ENCODE measurements around the gene RANBP17.
"Not testable (repeated sequence)": the region's sequence is repeated elsewhere in the genome, so short reads cannot be mapped to it uniquely, and the experiment has no call there.

The RANBP17 gene

DNA sequence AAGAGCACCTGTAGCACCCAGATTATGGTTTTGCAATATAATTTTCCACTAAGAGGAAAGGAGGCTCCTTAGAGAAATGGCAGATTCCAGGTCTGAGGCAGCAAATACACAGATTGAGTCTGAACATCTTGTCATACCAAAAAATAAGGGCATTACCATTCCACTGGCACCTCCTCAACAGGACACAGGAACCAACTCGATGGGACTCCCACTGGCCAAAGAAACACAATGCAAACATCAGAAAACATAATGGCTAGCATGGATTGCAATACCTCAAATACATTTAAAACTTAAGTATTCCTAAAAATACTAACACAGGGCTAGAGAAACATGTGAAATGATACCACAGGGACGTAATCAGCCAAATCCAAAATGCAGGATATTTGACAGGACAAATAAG is 12.4 kb upstream of the RANBP17 start:
- TF ChIP-seq ZNF274 (IDR thresholded peaks at IDR 0.05; ENCODE audit: low read depth, low read length): no peak
- H3K4me3 ChIP-seq (ENCODE audit: low read length): no peak overlapping the region

DNA sequence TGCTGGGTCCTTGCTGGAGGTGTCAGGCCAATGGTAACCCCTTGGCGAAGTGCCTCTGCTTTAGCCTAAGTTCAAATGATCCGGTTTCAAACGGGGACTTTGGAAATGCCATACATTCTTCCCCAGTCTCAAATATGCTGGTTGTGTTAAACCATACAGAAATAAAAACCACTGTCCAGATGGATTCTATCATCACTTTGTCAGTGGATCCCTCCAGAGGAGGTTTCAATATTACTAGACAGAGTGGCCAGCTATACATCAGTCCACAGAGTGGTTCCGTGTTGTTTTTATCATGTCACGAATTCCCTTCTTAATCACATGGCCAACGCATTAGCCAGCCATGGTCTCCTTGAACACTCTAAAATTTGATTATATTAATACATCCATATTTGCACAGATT is 7.3 kb upstream of the RANBP17 start:
- no peak for TF ChIP-seq ZNF274 (IDR thresholded peaks at IDR 0.05; ENCODE audit: low read depth, low read length)
- no peak overlapping the region for H3K4me3 ChIP-seq (ENCODE audit: low read length)

DNA sequence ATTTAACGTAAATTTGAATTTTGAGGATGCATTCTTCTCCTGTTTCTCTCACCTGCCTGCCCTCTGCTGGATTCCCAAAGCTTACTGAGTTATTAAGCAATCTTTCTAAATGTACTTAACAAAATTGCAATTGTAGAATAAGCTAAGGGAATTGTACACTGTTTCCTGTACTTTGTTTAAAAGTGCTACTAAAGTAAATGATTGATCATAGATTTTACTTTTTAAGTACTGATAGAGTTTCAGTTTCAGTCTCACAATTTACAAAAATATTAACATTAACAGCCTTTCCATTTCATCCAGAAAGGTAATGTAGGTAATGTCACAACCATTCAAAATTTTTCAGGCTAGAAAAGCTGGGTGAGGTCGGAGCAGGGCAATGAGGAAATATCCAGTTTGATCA is 4.8 kb upstream of the RANBP17 start:
- H3K4me3 ChIP-seq (ENCODE audit: low read length): no peak overlapping the region
- no peak for TF ChIP-seq ZNF274 (IDR thresholded peaks at IDR 0.05; ENCODE audit: low read depth, low read length)

DNA sequence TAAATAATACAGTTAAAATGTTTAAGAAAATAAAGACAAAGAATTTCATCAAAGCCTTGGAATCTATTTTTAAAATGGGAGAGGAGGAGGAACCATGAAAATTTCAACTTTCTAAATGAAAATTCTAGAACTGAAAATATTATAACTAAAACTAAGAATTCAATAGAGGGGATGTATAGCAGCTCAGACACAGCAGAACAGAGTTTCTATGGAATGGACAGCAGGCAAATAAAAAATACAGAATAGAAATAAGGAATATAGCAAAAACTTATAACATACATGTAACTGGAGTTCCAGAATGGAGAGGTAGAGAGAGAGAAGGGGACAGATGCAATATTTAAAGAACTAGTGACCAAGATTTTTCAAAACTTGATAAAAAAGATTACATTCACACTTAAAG is 1.4 kb upstream of the RANBP17 start:
- no peak overlapping the region for H3K4me3 ChIP-seq (ENCODE audit: low read length)
- TF ChIP-seq ZNF274 (IDR thresholded peaks at IDR 0.05; ENCODE audit: low read depth, low read length): no peak

DNA sequence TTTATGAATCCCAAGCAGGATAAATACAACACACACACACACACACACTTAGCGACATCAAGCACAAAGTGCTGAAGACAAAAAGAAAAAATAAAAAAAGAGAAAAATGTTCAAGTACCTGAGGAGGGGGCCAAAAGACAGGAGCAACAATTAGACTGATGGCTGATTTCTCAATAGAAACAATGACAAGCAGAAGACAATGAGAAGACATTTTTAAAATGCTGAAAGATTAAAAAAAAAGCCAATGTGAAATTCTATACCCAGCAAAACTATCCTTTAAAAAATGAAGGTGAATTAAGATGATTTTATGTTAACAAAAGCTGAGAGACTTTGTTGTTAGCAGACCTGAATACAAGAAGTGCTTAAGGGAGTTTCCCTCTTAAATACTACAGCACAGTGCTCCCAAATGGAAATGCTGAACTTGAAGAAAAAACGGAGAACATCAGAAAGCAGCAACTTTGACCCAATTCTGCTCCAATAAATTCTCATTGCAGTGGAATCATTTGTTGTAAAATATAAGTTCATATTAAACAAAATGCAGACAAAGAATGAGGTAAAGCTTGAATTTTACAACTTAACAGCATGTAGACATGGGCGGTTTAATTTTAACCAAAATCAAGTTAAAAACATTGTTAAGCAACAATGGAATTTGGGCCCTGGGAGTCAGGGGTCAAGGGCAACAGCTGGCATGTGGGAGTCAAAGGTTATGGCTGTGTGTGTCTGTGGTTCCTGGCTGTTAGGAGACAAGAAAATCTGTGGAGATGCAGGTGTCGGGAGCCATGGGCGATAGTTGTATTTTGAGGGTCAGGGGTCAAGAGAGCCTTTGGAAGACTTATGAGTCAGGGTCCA is 776 bp upstream of the RANBP17 start:
- no peak overlapping the region for H3K4me3 ChIP-seq (ENCODE audit: low read length)
- TF ChIP-seq ZNF274 (IDR thresholded peaks at IDR 0.05; ENCODE audit: low read depth, low read length): no peak

DNA sequence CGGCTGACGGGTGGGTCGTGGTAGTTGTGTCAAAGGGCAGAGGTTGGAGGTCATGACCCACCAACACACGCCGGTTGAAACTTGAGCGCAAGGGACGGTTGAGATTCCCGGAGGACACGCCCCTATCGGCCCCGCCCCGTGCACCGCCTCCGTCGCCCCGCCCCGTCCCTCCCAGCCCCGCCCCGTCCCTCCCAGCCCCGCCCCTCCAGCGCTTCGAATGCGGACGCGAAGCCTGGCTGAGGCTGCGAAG is 226 bp upstream of the RANBP17 start:
- no peak for TF ChIP-seq ZNF274 (IDR thresholded peaks at IDR 0.05; ENCODE audit: low read depth, low read length)
- H3K4me3 ChIP-seq (ENCODE audit: low read length): no peak overlapping the region; the same call in 1 of the 2 replicates

DNA sequence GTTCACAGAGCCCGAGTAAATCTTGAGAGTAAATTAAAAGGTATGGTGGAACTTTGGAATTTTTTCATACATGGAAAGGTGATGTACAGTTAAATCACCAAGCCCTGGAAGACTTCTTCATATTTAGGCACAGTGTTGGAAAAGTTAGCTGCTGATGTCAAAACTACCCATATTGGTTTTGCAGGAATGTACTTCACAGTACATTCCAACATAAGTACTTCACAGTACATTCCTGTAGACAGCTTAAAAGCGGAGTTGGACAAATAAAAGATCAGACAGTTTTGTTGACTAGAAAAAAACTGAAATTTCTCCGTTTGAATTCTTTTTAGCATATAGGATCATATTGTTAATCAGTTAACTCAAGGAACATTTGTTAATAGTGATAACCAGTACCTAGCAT is 1.8 kb downstream of the RANBP17 start:
- H3K4me3 ChIP-seq (ENCODE audit: low read length): no peak overlapping the region
- no peak for TF ChIP-seq ZNF274 (IDR thresholded peaks at IDR 0.05; ENCODE audit: low read depth, low read length)

DNA sequence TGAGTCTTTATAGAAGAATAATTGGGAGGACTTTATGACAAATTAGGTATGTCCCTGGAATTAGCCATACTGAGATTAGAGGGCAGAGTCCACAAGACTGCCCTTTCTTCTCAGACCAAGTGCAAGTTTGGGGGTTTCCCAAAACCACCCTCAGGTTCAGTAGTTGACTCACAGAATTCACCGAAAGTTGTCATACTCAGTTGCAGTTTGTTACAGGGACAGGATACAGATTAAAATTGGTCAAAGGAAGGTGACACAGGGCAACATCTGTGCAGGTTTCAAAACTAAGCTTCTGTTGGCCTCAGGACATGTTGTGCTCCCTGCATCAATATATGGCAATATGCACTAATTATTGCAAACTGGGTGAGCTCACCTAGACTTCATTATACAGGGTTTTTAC is 3.8 kb downstream of the RANBP17 start:
- no peak for TF ChIP-seq ZNF274 (IDR thresholded peaks at IDR 0.05; ENCODE audit: low read depth, low read length)
- H3K4me3 ChIP-seq (ENCODE audit: low read length): no peak overlapping the region

DNA sequence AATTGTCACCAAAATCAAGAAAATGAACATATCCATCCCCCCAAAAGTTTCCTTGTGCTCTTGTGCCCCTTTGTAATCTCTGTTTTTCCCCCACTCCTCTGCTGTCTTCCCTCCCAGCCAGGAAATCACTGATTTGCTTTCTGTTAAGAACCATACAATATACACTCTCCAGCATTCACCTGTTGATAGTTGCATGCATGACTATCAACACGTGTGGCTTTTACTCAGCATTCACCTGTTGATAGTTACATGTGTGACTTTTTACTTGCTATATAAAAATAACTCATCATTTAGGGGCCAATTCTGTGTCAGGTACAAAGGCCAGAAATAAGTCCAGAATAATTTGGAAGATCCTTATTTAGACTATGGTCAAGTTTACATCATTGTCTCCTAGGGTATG is 6.0 kb downstream of the RANBP17 start:
- no peak for TF ChIP-seq ZNF274 (IDR thresholded peaks at IDR 0.05; ENCODE audit: low read depth, low read length)
- H3K4me3 ChIP-seq (ENCODE audit: low read length): no peak overlapping the region

DNA sequence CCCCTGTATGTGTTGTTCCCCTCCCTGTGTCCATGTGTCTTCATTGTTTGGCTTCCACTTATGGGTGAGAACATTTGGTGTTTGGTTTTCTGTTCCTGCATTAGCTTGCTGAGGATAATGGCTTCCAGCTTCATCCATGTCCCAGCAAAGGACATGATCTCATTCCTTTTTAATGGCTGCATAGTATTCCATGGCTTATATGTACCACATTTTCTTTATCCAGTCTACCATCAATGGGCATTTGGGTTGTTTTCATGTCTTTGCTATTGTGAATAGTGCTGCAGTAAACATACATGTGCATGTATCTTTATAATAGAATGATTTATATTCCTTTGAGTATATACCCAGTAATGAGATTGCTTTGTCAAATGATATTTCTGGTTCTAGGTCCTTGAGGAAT is 8.6 kb downstream of the RANBP17 start:
- H3K4me3 ChIP-seq (ENCODE audit: low read length): not testable (repeated sequence)

DNA sequence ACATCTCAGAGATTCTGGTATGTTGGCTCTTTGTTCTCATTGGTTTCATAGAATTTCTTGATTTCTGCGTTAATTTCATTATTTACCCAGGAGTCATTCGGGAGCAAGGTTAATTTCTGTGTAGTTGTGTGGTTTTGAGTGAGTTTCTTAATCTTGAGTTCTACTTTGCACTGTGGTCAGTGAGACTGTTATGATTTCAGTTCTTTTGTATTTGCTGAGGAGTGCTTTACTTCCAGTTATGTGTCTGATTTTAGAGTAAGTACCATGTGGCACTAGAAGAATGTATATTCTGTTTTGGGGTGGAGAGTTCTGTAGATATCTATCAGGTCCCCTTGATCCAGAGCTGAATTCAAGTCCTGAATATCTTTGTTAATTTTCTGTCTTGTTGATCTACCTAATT is 12.2 kb downstream of the RANBP17 start:
- H3K4me3 ChIP-seq (ENCODE audit: low read length): no peak overlapping the region
- TF ChIP-seq ZNF274 (IDR thresholded peaks at IDR 0.05; ENCODE audit: low read depth, low read length): no peak

DNA sequence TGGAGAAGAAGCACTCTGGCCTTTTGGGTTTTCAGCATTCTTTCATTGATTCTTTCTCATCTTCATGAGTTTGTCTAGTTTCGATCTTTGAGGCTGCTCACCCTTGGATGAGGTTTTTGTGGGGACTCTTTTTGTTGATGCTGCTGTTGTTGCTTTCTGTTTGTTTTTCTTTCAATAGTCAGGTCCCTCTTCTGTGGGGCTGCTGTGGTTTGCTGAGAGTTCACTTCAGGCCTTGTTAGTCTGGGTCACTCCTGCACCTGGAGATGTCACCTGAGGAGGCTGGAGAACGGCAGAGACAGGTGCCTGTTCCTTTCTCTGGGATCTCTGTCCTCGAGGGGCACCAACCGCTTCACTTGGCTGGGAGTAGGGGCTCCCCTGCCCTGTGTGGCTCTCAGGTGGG is 14.0 kb downstream of the RANBP17 start:
- TF ChIP-seq ZNF274 (IDR thresholded peaks at IDR 0.05; ENCODE audit: low read depth, low read length): no peak
- H3K4me3 ChIP-seq (ENCODE audit: low read length): no peak overlapping the region

DNA sequence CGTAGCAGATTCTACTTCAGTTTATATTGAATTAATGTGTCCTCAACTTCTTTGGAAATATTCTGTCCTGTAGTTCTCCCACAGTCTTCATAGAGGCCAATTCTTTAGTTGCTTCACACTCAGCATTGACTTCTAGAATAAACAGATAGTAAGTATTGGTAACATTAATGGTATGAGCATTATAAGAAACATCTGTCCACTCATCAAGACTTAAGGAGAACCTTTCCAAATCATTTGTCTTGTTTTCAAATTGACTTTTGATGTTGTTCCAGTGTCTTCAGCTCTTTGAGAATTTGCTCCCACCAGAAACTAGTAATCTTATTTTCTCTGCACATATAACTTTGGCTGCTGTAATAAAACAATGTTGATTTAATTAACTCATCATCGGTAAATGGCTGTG is 18.3 kb downstream of the RANBP17 start:
- no peak for TF ChIP-seq ZNF274 (IDR thresholded peaks at IDR 0.05; ENCODE audit: low read depth, low read length)
- H3K4me3 ChIP-seq (ENCODE audit: low read length): no peak overlapping the region

DNA sequence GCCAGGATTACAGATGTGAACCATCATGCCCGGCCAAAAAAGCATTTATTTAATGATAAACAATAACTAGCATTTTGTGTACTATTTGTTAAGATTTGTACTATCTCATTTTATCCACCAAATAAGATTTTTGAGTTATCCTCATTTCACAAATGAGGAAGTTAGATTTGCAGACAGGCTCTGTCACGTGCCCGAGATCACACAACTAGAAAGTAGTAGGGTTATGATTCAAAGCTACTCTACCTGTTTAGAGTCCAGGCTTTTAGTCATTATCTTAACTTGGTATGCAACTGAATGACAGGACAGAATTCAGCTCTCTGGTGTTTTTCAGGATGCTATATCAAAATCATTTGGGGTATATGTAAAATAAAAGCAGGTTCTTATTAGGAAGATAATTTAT is 20.5 kb downstream of the RANBP17 start:
- no peak overlapping the region for H3K4me3 ChIP-seq (ENCODE audit: low read length)
- no peak for TF ChIP-seq ZNF274 (IDR thresholded peaks at IDR 0.05; ENCODE audit: low read depth, low read length)

DNA sequence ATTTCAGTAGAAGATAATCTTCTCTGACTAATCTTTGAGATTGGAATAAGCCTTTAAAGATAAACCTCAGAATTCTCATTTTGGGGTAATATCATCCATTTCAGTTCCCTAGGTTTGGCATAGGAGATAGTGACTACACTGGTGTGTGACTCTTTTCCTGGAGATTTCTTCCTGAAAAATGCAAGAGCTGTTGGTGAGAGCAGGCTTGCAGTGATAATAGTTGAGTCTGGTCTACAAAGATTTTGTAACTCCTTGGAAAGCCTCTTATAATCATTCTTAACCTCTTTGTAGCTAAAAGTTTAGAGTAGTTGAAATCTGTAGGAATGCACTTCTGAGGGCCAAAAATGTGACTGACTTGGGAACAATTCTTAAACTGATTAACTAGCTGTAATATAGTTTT is 23.4 kb downstream of the RANBP17 start:
- no peak for TF ChIP-seq ZNF274 (IDR thresholded peaks at IDR 0.05; ENCODE audit: low read depth, low read length)
- H3K4me3 ChIP-seq (ENCODE audit: low read length): no peak overlapping the region

DNA sequence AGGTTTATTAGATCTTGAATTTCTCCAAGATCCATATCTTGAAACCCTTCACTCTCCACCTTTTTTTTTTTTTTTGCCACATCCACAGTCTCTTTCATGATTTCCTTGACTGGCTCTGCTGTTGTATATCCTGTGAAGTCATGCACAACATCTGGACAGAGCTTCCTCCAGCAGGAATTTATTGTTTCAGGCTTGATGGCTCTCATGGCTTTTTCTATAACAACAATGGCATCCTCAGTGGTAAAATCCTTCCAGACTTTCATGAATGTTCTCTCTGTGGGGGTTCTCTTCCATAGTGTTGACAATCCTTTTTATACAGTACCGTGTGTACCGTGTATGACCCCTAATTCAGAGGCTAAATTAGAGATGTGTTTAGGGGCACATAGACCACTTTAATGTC is 24.0 kb downstream of the RANBP17 start:
- TF ChIP-seq ZNF274 (IDR thresholded peaks at IDR 0.05; ENCODE audit: low read depth, low read length): no peak
- H3K4me3 ChIP-seq (ENCODE audit: low read length): no peak overlapping the region
